Esophagus squamous epithelium (tissue), 4 donors: Measurements from ENCODE around the gene RUNX1.

ENCODE experiments used
- POLR2A ChIP-seq, 4 donors: fragments of 450-650 bp; IDR thresholded peaks; one replicate each; pipeline ENCODE4 v1.6.1; 2017; ENCODE audit warnings: antibody characterized with exemption in 4 of 4, mild to moderate bottlenecking in 4 of 4, moderate library complexity in 3 of 4
- TF ChIP-seq, protein P1 (sequence below), 6 experiments: fragments of 450-650 bp in 4 of 6; fragments of 200-600 bp in 2 of 6; sonication (generic) in 2 of 6; IDR thresholded peaks; one replicate each; pipeline ENCODE4 v1.5.1; 2016 to 2019; ENCODE audit warnings: antibody characterized with exemption in 6 of 6, mild to moderate bottlenecking in 4 of 6, moderate library complexity in 4 of 6

DNA sequence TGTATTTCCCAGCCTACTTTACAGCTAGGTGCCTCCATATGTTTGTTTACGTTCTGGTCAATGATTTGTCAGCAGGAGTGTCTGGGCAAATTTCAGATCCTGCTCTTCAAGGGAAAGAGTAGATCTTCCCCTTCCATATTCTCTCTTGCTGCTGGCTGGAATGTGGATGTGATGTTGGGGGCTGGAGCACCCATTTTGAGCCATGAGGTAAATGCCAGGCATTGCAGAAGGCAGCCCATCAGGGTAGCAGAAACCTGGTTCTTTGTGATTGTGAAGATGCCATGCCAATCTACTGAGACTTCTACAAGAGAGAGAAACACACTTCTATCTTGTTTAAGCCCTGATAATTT lies 25.1 kb downstream of the RUNX1 start:
- no peak for TF ChIP-seq POLR2A (IDR thresholded peaks at IDR 0.05)
- TF ChIP-seq, protein P1, sequence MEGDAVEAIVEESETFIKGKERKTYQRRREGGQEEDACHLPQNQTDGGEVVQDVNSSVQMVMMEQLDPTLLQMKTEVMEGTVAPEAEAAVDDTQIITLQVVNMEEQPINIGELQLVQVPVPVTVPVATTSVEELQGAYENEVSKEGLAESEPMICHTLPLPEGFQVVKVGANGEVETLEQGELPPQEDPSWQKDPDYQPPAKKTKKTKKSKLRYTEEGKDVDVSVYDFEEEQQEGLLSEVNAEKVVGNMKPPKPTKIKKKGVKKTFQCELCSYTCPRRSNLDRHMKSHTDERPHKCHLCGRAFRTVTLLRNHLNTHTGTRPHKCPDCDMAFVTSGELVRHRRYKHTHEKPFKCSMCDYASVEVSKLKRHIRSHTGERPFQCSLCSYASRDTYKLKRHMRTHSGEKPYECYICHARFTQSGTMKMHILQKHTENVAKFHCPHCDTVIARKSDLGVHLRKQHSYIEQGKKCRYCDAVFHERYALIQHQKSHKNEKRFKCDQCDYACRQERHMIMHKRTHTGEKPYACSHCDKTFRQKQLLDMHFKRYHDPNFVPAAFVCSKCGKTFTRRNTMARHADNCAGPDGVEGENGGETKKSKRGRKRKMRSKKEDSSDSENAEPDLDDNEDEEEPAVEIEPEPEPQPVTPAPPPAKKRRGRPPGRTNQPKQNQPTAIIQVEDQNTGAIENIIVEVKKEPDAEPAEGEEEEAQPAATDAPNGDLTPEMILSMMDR (IDR thresholded peaks at IDR 0.05), result no peak
